ENCODE results near the gene MPPED1. TPM values are rescaled to one million over a fixed set of nuclear protein-coding genes. Genes with fewer than 3 reads are reported as not detected.

Gene MPPED1
- polyA plus RNA-seq, 1 of the 3 experiments (the other 2 are of a cell fraction) = 0.03 TPM

DNA sequence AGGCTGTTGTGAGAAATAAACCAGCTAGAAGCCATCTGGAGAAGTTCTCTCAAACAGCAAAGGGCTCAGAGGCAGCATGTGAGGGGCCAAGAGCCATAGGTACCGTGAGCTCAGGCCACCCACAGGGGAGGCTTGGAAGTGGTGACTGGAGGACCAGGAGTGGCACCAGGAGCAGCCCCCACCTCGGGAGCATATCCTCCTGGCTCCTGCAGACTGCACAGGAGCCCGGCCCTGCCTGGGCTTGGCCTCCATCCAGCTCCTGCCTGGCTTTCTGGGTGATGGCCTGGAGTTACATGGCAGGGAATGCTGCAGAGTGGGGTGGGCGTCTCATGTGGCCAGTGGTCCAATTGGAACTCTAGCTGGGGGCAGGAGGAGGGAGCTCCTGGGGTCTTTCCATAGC, 4.2 kb upstream of the MPPED1 start:
- Histone ChIP-seq H3K9me2 (no peaks in the 10 kb centered on the region), H3K79me2 (ENCODE audit: insufficient read depth) (no peaks in the 10 kb centered on the region), H3K9me3 (no peaks in the 10 kb centered on the region), H3K27ac (ENCODE audit: low read depth in 2 of 2, low read length in 1 of 2) (no peak overlapping the region), H4K20me1 (ENCODE audit: insufficient read depth) (no peaks in the 10 kb centered on the region), H3K4me2 (no peak overlapping the region), H3K4me1 (ENCODE audit: control insufficient read depth in 1 of 2, insufficient read depth in 2 of 2, low read depth in 1 of 2, low read length in 1 of 2) (no peaks in the 10 kb centered on the region; a peak in 1 of 4 replicates), H3K27me3 (ENCODE audit: insufficient read depth) (no peaks in the 10 kb centered on the region), H3K9ac (no peak overlapping the region), H3K36me3 (replicated peaks in 1 of 2; ENCODE audit: control insufficient read depth in 1 of 2, insufficient read depth in 2 of 2, low read length in 1 of 2) (no peaks in the 10 kb centered on the region), H3F3A (replicated peaks; ENCODE audit: insufficient read depth) (no peaks in the 10 kb centered on the region), H3K4me3 (ENCODE audit: low read depth in 2 of 2, low read length in 1 of 2) (no peak overlapping the region), H2AFZ (ENCODE audit: low read depth) (no peak overlapping the region)
- no peak for TF ChIP-seq YY1 (IDR thresholded peaks at IDR 0.05; ENCODE audit: low read depth)
- TF ChIP-seq MAX (IDR thresholded peaks at IDR 0.05; ENCODE audit: low read depth) = no peak
- no peak for TF ChIP-seq RAD21 (IDR thresholded peaks at IDR 0.05; ENCODE audit: low read length)
- no peak for TF ChIP-seq FOXM1 (IDR thresholded peaks at IDR 0.05; ENCODE audit: low read depth)
- no peak for TF ChIP-seq CTCF (IDR thresholded peaks at IDR 0.05)
- no peak for TF ChIP-seq FOXJ3 (CRISPR knock-in tag; IDR thresholded peaks at IDR 0.05)
- no peak for TF ChIP-seq SIN3A (IDR thresholded peaks at IDR 0.05; ENCODE audit: borderline replicate concordance, low read depth, low read length)
- TF ChIP-seq USF2 (IDR thresholded peaks at IDR 0.05; ENCODE audit: borderline replicate concordance, low read depth, low read length) = no peak
- TF ChIP-seq POLR2AphosphoS5 (IDR thresholded peaks at IDR 0.05; ENCODE audit: low read depth, low read length) = no peak
- TF ChIP-seq SMC3 (IDR thresholded peaks at IDR 0.05; ENCODE audit: low read depth, low read length) = no peak
- TF ChIP-seq, protein P1, sequence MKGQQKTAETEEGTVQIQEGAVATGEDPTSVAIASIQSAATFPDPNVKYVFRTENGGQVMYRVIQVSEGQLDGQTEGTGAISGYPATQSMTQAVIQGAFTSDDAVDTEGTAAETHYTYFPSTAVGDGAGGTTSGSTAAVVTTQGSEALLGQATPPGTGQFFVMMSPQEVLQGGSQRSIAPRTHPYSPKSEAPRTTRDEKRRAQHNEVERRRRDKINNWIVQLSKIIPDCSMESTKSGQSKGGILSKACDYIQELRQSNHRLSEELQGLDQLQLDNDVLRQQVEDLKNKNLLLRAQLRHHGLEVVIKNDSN (IDR thresholded peaks at IDR 0.05; ENCODE audit: borderline replicate concordance, low read depth) = no peak
- TF ChIP-seq ELF1 (IDR thresholded peaks at IDR 0.05) = no peak
- no peak for TF ChIP-seq TAF1 (IDR thresholded peaks at IDR 0.05; ENCODE audit: borderline replicate concordance, low read depth, low read length)
- CTCF ChIA-PET = no interaction called here
- WGBS (ENCODE audit: low lambda C conversion rate) = 57% methylated on average over 1 of the region's 4 CpGs
- DNase-seq = no peak
- POLR2A ChIA-PET = no interaction called here

GRCh38 chr22:43408009-43408408, 3.8 kb upstream of the MPPED1 start:
- TF ChIP-seq CTCF (IDR thresholded peaks at IDR 0.05) = no peak
- TF ChIP-seq, protein P1 (IDR thresholded peaks at IDR 0.05; ENCODE audit: borderline replicate concordance, low read depth) = no peak
- TF ChIP-seq TEAD4 (IDR thresholded peaks at IDR 0.05; ENCODE audit: borderline replicate concordance, insufficient read depth) = no peak
- TF ChIP-seq GABPA (IDR thresholded peaks at IDR 0.05; ENCODE audit: low read depth) = no peak
- CTCF ChIA-PET = no interaction called here
- WGBS (ENCODE audit: low lambda C conversion rate) = no CpG with 5 or more reads among the region's 2 CpGs

More at GRCh38 chr22:43408009-43408408, 3.8 kb upstream of the MPPED1 start:
- Histone ChIP-seq H3K4me2 (no peak overlapping the region), H3K9me2 (no peaks in the 10 kb centered on the region), H3K79me2 (ENCODE audit: insufficient read depth) (no peaks in the 10 kb centered on the region), H3K4me3 (ENCODE audit: low read depth in 2 of 2, low read length in 1 of 2) (no peak overlapping the region), H3K9me3 (no peaks in the 10 kb centered on the region), H3K27me3 (ENCODE audit: insufficient read depth) (no peaks in the 10 kb centered on the region), H3K9ac (no peak overlapping the region), H3K4me1 (ENCODE audit: control insufficient read depth in 1 of 2, insufficient read depth in 2 of 2, low read depth in 1 of 2, low read length in 1 of 2) (no peaks in the 10 kb centered on the region; a peak in 1 of 4 replicates), H3F3A (replicated peaks; ENCODE audit: insufficient read depth) (no peaks in the 10 kb centered on the region), H2AFZ (ENCODE audit: low read depth) (no peak overlapping the region), H3K27ac (ENCODE audit: low read depth in 2 of 2, low read length in 1 of 2) (no peak overlapping the region), H3K36me3 (replicated peaks in 1 of 2; ENCODE audit: control insufficient read depth in 1 of 2, insufficient read depth in 2 of 2, low read length in 1 of 2) (no peaks in the 10 kb centered on the region), H4K20me1 (ENCODE audit: insufficient read depth) (no peaks in the 10 kb centered on the region)
- DNase-seq = no peak
- POLR2A ChIA-PET = no interaction called here
